ENCODE measurements around the gene ZNF839. TPM values are rescaled to one million over a fixed set of nuclear protein-coding genes. Genes with fewer than 3 reads are reported as not detected.

ZNF839 gene
- total and polyA plus RNA-seq, 2 experiments from 2014 or later, result 7.9 to 10.0 TPM

DNA sequence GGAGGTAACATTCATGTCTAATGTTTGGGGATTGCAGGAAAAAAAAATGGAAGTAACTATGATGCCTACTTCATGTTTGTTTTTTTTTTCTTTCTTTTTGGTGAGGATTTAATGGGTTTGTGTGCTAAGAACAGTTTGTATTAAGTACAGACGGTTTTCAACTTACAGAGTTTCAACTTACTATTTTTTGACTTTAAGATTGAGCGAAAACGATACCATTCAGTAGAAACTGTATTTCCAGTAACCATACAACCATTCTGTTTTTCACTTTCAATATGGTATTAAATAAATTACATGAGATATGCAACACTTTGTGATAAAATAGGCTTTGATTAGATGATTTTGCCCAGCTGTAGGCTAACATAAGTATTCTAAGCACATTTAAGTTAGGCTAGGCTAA lies 53.6 kb downstream of the ZNF839 start:
- Histone ChIP-seq H3K27me3 (ENCODE audit: insufficient read depth) (no peaks in the 10 kb centered on the region), H3K4me2 (no peak overlapping the region), H3K4me3 (no peak overlapping the region), H3K4me1 (ENCODE audit: insufficient read depth) (no peaks in the 10 kb centered on the region), H3F3A (replicated peaks; ENCODE audit: low read depth) (no peaks in the 10 kb centered on the region), H2AFZ (no peak overlapping the region), H3K36me3 (ENCODE audit: insufficient read depth) (0 out of 2 replicates have a peak, but pooled peaks cover 3% of the 10 kb centered on the region), H3K79me2 (replicated peaks; ENCODE audit: insufficient read depth) (0 out of 2 replicates have a peak, but pooled peaks cover 15% of the 10 kb centered on the region), H4K20me1 (replicated peaks; ENCODE audit: insufficient read depth) (peaks cover 5% of the 10 kb centered on the region; the same call in 1 of the 2 replicates), H3K9me2 (ENCODE audit: insufficient read depth) (no peaks in the 10 kb centered on the region), H3K27ac (ENCODE audit: low read depth) (no peak overlapping the region)
- H3K4me1 Mint-ChIP-seq, result peaks cover 5% of the 10 kb centered on the region; the same call in 2 of the 3 replicates
- ATAC-seq (no peak), DNase-seq (ENCODE audit: low spot score) (no peak)
- no peak overlapping the region for H3K4me3 Mint-ChIP-seq
- TF ChIP-seq JUNB (IDR thresholded peaks at IDR 0.05; ENCODE audit: unreplicated experiment) (no peak), POLR2AphosphoS5 (IDR thresholded peaks at IDR 0.05; ENCODE audit: low read depth) (no peak), CREB1 (CRISPR knock-in tag; IDR thresholded peaks at IDR 0.05; ENCODE audit: low read depth) (no peak), STAT1 (IDR thresholded peaks at IDR 0.05; ENCODE audit: unreplicated experiment) (no peak), EZH2phosphoT487 (IDR thresholded peaks at IDR 0.05; ENCODE audit: unreplicated experiment) (no peak), ZNF114 (CRISPR knock-in tag; IDR thresholded peaks at IDR 0.05) (no peak), ETS1 (IDR thresholded peaks at IDR 0.05) (no peak), ZNF331 (CRISPR knock-in tag; IDR thresholded peaks at IDR 0.05; ENCODE audit: low read depth) (no peak), EZH2 (IDR thresholded peaks at IDR 0.05; ENCODE audit: low read depth, unreplicated experiment) (no peak), NANOG (IDR thresholded peaks at IDR 0.05; ENCODE audit: borderline replicate concordance) (no peak), ZNF462 (CRISPR knock-in tag; IDR thresholded peaks at IDR 0.05) (no peak), CTCF (conservative IDR thresholded peaks at IDR 0.05; ENCODE audit: low read depth in 2 of 2) (no peak)
- TF ChIP-seq, protein P1, sequence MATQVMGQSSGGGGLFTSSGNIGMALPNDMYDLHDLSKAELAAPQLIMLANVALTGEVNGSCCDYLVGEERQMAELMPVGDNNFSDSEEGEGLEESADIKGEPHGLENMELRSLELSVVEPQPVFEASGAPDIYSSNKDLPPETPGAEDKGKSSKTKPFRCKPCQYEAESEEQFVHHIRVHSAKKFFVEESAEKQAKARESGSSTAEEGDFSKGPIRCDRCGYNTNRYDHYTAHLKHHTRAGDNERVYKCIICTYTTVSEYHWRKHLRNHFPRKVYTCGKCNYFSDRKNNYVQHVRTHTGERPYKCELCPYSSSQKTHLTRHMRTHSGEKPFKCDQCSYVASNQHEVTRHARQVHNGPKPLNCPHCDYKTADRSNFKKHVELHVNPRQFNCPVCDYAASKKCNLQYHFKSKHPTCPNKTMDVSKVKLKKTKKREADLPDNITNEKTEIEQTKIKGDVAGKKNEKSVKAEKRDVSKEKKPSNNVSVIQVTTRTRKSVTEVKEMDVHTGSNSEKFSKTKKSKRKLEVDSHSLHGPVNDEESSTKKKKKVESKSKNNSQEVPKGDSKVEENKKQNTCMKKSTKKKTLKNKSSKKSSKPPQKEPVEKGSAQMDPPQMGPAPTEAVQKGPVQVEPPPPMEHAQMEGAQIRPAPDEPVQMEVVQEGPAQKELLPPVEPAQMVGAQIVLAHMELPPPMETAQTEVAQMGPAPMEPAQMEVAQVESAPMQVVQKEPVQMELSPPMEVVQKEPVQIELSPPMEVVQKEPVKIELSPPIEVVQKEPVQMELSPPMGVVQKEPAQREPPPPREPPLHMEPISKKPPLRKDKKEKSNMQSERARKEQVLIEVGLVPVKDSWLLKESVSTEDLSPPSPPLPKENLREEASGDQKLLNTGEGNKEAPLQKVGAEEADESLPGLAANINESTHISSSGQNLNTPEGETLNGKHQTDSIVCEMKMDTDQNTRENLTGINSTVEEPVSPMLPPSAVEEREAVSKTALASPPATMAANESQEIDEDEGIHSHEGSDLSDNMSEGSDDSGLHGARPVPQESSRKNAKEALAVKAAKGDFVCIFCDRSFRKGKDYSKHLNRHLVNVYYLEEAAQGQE (IDR thresholded peaks at IDR 0.05; ENCODE audit: unreplicated experiment), result no peak
- H3K9me3 Mint-ChIP-seq, result no peaks in the 10 kb centered on the region
- peaks cover 4% of the 10 kb centered on the region for H3K27me3 Mint-ChIP-seq (ENCODE audit: insufficient read depth, low read depth, poor library complexity)
- H3K27ac Mint-ChIP-seq, result no peak overlapping the region
- no peaks in the 10 kb centered on the region for H3K36me3 Mint-ChIP-seq (ENCODE audit: low read depth)

All from GM23338 (cell line).